Gastroesophageal sphincter (tissue), 3 donors: ENCODE results near the gene SGPP2.

ENCODE experiments used
- EP300 ChIP-seq: sonication (generic); formaldehyde crosslinking; IDR thresholded peaks from one replicate; pipeline ENCODE4 v1.6.1; 2017; ENCODE audit warnings: antibody characterized with exemption, mild to moderate bottlenecking
- POLR2A ChIP-seq, 2 donors: fragments of 450-650 bp; IDR thresholded peaks; one replicate each; pipeline ENCODE4 v1.6.1; 2017; ENCODE audit warnings: antibody characterized with exemption in 2 of 2, mild to moderate bottlenecking in 2 of 2, moderate library complexity in 1 of 2
- TF ChIP-seq, protein P1 (sequence below), 4 experiments: fragments of 200-600 bp in 2 of 4; fragments of 450-650 bp in 2 of 4; sonication (generic) in 1 of 4; IDR thresholded peaks; one replicate each; pipeline ENCODE4 v1.5.1; 2017 to 2019; ENCODE audit warnings: antibody characterized with exemption in 4 of 4, mild to moderate bottlenecking in 2 of 4, moderate library complexity in 2 of 4

GRCh38 chr2:222606306-222606705 is 182.0 kb downstream of the SGPP2 start:
- TF ChIP-seq, protein P1, sequence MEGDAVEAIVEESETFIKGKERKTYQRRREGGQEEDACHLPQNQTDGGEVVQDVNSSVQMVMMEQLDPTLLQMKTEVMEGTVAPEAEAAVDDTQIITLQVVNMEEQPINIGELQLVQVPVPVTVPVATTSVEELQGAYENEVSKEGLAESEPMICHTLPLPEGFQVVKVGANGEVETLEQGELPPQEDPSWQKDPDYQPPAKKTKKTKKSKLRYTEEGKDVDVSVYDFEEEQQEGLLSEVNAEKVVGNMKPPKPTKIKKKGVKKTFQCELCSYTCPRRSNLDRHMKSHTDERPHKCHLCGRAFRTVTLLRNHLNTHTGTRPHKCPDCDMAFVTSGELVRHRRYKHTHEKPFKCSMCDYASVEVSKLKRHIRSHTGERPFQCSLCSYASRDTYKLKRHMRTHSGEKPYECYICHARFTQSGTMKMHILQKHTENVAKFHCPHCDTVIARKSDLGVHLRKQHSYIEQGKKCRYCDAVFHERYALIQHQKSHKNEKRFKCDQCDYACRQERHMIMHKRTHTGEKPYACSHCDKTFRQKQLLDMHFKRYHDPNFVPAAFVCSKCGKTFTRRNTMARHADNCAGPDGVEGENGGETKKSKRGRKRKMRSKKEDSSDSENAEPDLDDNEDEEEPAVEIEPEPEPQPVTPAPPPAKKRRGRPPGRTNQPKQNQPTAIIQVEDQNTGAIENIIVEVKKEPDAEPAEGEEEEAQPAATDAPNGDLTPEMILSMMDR (IDR thresholded peaks at IDR 0.05) = no peak
- TF ChIP-seq POLR2A (IDR thresholded peaks at IDR 0.05) = no peak
- no peak for TF ChIP-seq EP300
